RWPE1 (cell line): ENCODE measurements around the gene C6orf163.

Experiments
- CTCF ChIA-PET: fragments of 350-600 bp; sonication (Branson Sonifier 250); formaldehyde crosslinking; extraction: SDS; loops from one replicate; lab custom pipeline; 2021; lab: Yijun Ruan, JAX
- POLR2A ChIA-PET: fragments of 400-600 bp; formaldehyde crosslinking; extraction: SDS; loops from one replicate; lab custom pipeline; 2020; ENCODE audit warnings: antibody characterized with exemption; ENCODE audit not compliant: low non-redundant PET; lab: Yijun Ruan, JAX
- DNase-seq: peaks from one replicate; pipeline ENCODE4 v3.0.0; 2012; ENCODE audit warnings: low spot score
- H3K27ac ChIP-seq: fragments of 450-650 bp; 2 replicates; pipeline ENCODE4 v1.5.1; 2017
- CTCF ChIP-seq: fragments of 450-650 bp; conservative IDR thresholded peaks from 2 replicates; pipeline ENCODE4 v1.5.1; 2017; ENCODE audit warnings: low read depth, mild to moderate bottlenecking

Gene C6orf163

GRCh38 chr6:87366072-87366827 is 21.6 kb downstream of the C6orf163 start:
- no peak for TF ChIP-seq CTCF
- POLR2A ChIA-PET: no interaction called here
- no peak overlapping the region for H3K27ac ChIP-seq
- no peak for DNase-seq
- CTCF ChIA-PET: interaction anchor here (0.5 to 0.6 kb wide), 2 partner anchors 633 to 667 kb away, joined by 3 read pairs; no protein-coding TSS in a partner anchor

GRCh38 chr6:87366899-87367298 is 22.3 kb downstream of the C6orf163 start:
- POLR2A ChIA-PET: no interaction called here
- H3K27ac ChIP-seq: no peak overlapping the region
- DNase-seq: no peak
- no peak for TF ChIP-seq CTCF
- CTCF ChIA-PET: interaction anchor here (0.5 kb wide), 1 partner anchor 632 kb away, joined by 3 read pairs; no protein-coding TSS in a partner anchor

- POLR2A ChIA-PET: no interaction called here
- no peak overlapping the region for H3K27ac ChIP-seq
- CTCF ChIA-PET: no interaction called here
- DNase-seq: no peak
- TF ChIP-seq CTCF: no peak
Observed at GRCh38 chr6:87373377-87373776, 28.8 kb downstream of the C6orf163 start.

- no peak for TF ChIP-seq CTCF
- ChIA-PET CTCF (interaction anchor here (1.0 kb wide), 1 partner anchor 18 kb away, joined by 3 read pairs; no protein-coding TSS in a partner anchor), POLR2A (no interaction called here)
- peak; percentile 30 for DNase-seq
- H3K27ac ChIP-seq: no peak overlapping the region
Observed at GRCh38 chr6:87375315-87375714, 30.7 kb downstream of the C6orf163 start.

- CTCF ChIA-PET: interaction anchor here (0.6 kb wide), 1 partner anchor 239 kb away, joined by 9 read pairs; no protein-coding TSS in a partner anchor
- H3K27ac ChIP-seq: no peak overlapping the region
- POLR2A ChIA-PET: no interaction called here
- no peak for TF ChIP-seq CTCF
- no peak for DNase-seq
Observed at GRCh38 chr6:87376643-87377042, 32.0 kb downstream of the C6orf163 start.

- CTCF ChIA-PET: no interaction called here
- POLR2A ChIA-PET: no interaction called here
- no peak for DNase-seq
- H3K27ac ChIP-seq: no peak overlapping the region
- TF ChIP-seq CTCF: no peak
Observed at GRCh38 chr6:87378947-87379346, 34.3 kb downstream of the C6orf163 start.
